Vagina (tissue), 2 donors: Measurements from ENCODE around the gene CAPN12.

Experiments
- POLR2A ChIP-seq, 2 donors: fragments of 450-650 bp; IDR thresholded peaks; one replicate each; pipeline ENCODE4 v1.6.1; 2017; ENCODE audit warnings: antibody characterized with exemption in 2 of 2, mild to moderate bottlenecking in 2 of 2, moderate library complexity in 2 of 2
- POLR2AphosphoS5 ChIP-seq, 2 donors: sonication (generic); formaldehyde crosslinking; IDR thresholded peaks; one replicate each; pipeline ENCODE4 v1.9.0; 2017; ENCODE audit warnings: antibody characterized with exemption in 2 of 2, mild to moderate bottlenecking in 2 of 2, low read depth in 1 of 2; ENCODE audit not compliant: insufficient read depth in 1 of 2

DNA sequence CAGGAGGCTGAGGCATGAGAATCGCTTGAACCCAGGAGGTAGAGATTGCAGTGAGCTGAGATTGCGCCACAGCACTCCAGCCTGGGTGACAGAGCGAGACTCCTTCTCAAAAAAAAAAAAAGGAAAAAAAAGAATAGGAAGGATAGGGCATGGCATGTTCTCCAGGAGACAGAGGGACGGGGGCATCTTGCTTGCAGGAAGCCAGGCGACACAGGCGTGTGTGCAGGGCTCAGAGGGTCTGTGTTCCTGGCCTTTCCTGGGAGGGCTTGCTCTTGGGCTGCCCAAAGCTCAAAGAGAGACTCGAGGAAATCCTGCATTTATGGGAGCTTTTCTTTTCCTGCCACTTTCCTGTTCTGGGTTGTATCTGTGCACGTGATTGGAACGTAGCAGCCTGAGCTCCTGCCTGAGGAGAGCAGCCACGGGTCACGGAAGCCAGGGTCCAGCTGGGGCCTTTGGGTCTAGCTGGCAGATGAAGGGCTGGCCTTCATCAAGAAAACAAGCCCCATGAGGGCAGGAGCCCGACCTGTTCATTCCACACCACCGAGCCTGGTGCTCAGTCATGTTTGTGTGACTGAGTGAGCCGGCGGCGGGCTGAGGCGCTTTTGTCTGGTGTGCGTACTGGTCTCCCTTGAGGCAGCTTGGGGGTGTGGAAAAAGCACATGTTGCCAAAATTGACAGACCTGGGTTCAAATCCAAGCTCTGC, 44.5 kb downstream of the CAPN12 start:
- TF ChIP-seq POLR2A (IDR thresholded peaks at IDR 0.05) (no peak), POLR2AphosphoS5 (IDR thresholded peaks at IDR 0.05; ENCODE audit: insufficient read depth in 1 of 2, low read depth in 1 of 2) (no peak)
